Testis (tissue), 3 donors: ENCODE measurements around the gene ATG9A. TPM values are rescaled to one million over a fixed set of nuclear protein-coding genes. Genes with fewer than 3 reads are reported as not detected.

ENCODE experiments used
- DNase-seq: peaks from one replicate; pipeline ENCODE4 v3.0.0-alpha.2; 2019
- H3K27ac ChIP-seq, 2 donors: fragments of 200-600 bp; sonication (generic); one replicate each; pipeline ENCODE4 v1.5.1; 2019
- H3K27me3 ChIP-seq: fragments of 200-600 bp; sonication (generic); one replicate; pipeline ENCODE4 v1.5.1; 2019
- H3K36me3 ChIP-seq: fragments of 200-600 bp; sonication (generic); one replicate; pipeline ENCODE4 v1.5.1; 2017; ENCODE audit warnings: low read depth; ENCODE audit errors: missing control alignments
- H3K4me1 ChIP-seq: fragments of 200-600 bp; sonication (generic); one replicate; pipeline ENCODE4 v1.5.1; 2019
- H3K4me3 ChIP-seq, 2 donors: fragments of 200-600 bp; sonication (generic); one replicate each; pipeline ENCODE4 v1.5.1; 2017 to 2019
- H3K9me3 ChIP-seq: fragments of 200-600 bp; sonication (generic); one replicate; pipeline ENCODE4 v1.5.1; 2017
- POLR2A ChIP-seq: fragments of 450-650 bp; IDR thresholded peaks from one replicate; pipeline ENCODE4 v1.6.1; 2017; ENCODE audit warnings: antibody characterized with exemption, mild to moderate bottlenecking, moderate library complexity
- WGBS, 2 donors: methylation state at CpG; one replicate each; pipeline ENCODE4 v1.1.5; 2018; 5-methylcytosine and 5-hydroxymethylcytosine counted together
- intact Hi-C: fragments of 100-400 bp; cut with DNase I; formaldehyde crosslinking; loops from one replicate; pipeline ENCODE4 v1.15.1; 2023; ENCODE audit warnings: low total_unique reads
- polyA plus RNA-seq: library from polyadenylated mRNA; stranded (reverse); fragments of 350-450 nt; fragmentation: Illumina TruSeq; extraction: RNeasy Lipid Tissue Mini Kit (QIAGEN cat#74804); gene quantifications from one replicate; pipeline ENCODE4 v1.2.3, GENCODE V29; 2014; ENCODE audit warnings: low read depth, low replicate concordance; ENCODE audit not compliant: insufficient read depth
- total RNA-seq, 2 donors: library from RNA; depleted of rRNA; stranded (reverse); fragments of >200 nt; gene quantifications; one replicate each; pipeline ENCODE4 v1.2.3, GENCODE V29; 2016
- TF ChIP-seq, protein P1 (sequence below), 3 experiments: fragments of 450-650 bp in 2 of 3; fragments of 200-600 bp in 1 of 3; sonication (generic) in 1 of 3; IDR thresholded peaks; one replicate each; pipeline ENCODE4 v1.5.1; 2016 to 2019; ENCODE audit warnings: antibody characterized with exemption in 3 of 3, mild to moderate bottlenecking in 2 of 3, moderate library complexity in 1 of 3

Gene ATG9A
- total and polyA plus RNA-seq, 3 donors from 2014 or later, result 115 to 207 (median 125) TPM

DNA sequence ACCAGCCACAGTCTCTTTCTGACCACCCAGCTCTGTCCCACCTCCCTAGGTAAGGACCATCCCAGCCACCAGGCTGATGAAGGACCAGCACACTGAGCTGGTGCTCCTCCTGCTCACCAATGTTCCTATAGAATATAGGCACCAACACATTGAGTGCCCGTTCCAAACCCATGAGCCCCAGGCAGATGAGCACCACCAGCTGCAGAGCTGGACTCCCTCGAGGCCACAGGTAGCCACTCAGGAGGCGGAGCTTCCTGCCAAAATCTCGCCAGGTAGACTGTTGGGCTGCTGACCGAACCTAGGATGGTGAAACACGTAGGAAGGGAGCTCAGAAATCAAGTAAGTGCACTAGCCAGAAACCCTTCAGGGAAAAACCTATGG is 12.9 kb downstream of the ATG9A start:
- H3K36me3 ChIP-seq, result no peaks in the 10 kb centered on the region
- DNase-seq, result no peak
- WGBS, 2 donors, result 91 to 94% methylated on average over 6 of the region's 6 CpGs
- intact Hi-C loops, result no loop called here
- TF ChIP-seq, protein P1, sequence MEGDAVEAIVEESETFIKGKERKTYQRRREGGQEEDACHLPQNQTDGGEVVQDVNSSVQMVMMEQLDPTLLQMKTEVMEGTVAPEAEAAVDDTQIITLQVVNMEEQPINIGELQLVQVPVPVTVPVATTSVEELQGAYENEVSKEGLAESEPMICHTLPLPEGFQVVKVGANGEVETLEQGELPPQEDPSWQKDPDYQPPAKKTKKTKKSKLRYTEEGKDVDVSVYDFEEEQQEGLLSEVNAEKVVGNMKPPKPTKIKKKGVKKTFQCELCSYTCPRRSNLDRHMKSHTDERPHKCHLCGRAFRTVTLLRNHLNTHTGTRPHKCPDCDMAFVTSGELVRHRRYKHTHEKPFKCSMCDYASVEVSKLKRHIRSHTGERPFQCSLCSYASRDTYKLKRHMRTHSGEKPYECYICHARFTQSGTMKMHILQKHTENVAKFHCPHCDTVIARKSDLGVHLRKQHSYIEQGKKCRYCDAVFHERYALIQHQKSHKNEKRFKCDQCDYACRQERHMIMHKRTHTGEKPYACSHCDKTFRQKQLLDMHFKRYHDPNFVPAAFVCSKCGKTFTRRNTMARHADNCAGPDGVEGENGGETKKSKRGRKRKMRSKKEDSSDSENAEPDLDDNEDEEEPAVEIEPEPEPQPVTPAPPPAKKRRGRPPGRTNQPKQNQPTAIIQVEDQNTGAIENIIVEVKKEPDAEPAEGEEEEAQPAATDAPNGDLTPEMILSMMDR (IDR thresholded peaks at IDR 0.05), result no peak
- peak overlapping the region in 1 of 2 donors; percentile 93 for H3K27ac ChIP-seq
- H3K4me3 ChIP-seq, result no peak overlapping the region
- no peaks in the 10 kb centered on the region for H3K9me3 ChIP-seq
- H3K27me3 ChIP-seq, result no peaks in the 10 kb centered on the region
- H3K4me1 ChIP-seq, result peaks cover 27% of the 10 kb centered on the region

DNA sequence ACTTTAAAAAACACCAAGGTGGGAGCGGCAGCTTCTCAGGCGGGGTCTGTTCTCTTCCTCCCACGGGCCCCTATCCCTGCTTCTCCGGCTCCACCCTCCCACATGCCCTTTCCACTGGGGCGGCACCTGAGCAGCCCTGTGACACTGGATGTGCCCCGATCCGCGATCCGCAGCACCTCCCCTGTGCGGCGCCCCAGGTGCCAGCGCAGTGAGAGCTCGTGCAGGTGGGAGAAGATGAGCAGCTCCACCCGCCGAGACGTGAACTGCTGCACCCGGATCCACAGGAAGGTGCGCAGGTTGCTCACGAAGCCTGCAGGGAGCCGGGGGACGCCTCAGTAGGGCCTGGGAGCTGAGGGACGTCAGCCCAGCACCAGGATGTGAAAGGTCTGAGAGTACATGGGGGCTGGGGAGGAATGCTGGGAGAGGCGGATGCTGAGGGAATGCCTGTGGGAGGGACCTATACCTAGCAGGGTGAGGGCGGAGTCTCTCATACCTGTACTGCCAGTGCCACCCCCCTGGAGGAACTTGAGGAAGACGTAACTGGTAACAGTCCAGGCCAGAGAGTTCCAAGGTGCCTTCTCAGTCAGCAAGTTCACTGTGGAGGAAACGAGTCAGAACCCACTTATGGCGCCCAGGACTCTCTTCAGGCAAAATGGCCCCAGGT is 13.4 kb downstream of the ATG9A start:
- H3K27ac ChIP-seq, result no peak overlapping the region
- H3K27me3 ChIP-seq, result no peaks in the 10 kb centered on the region
- WGBS, 2 donors, result 91 to 93% methylated on average over 23 to 27 of the region's 27 CpGs
- H3K9me3 ChIP-seq, result no peaks in the 10 kb centered on the region
- no peak for TF ChIP-seq POLR2A
- TF ChIP-seq, protein P1 (IDR thresholded peaks at IDR 0.05), result no peak
- no peak for DNase-seq
- H3K4me3 ChIP-seq, result no peak overlapping the region
- H3K4me1 ChIP-seq, result peaks cover 27% of the 10 kb centered on the region
- no peaks in the 10 kb centered on the region for H3K36me3 ChIP-seq
- intact Hi-C loops, result no loop called here

DNA sequence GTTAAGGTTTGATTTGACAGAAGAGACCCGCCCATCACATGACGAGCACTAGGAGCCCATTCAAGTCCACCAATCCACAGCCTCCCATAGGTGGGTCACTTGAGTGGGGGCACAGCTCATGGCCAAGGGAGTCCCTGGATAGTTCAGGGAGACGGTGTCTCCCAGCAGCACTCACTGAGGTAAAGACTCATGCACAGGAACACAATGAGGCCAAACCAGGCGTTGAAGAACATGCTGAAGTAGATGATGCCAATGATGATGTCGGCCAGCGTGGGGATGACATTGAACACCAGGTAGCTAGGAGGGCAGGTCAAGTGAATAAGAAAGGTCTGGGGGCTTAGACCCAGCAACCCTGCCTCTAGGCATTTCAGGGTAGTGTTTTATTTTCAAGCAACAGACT is 14.7 kb downstream of the ATG9A start:
- H3K9me3 ChIP-seq, result no peaks in the 10 kb centered on the region
- H3K4me1 ChIP-seq, result peaks cover 25% of the 10 kb centered on the region
- H3K27ac ChIP-seq, result no peak overlapping the region
- H3K36me3 ChIP-seq, result no peaks in the 10 kb centered on the region
- no peak for DNase-seq
- 92 to 95% methylated on average over 6 of the region's 6 CpGs for WGBS, 2 donors
- H3K27me3 ChIP-seq, result no peaks in the 10 kb centered on the region
- TF ChIP-seq POLR2A, result no peak
- TF ChIP-seq, protein P1 (IDR thresholded peaks at IDR 0.05), result no peak
- no peak overlapping the region for H3K4me3 ChIP-seq
- intact Hi-C loops, result no loop called here

DNA sequence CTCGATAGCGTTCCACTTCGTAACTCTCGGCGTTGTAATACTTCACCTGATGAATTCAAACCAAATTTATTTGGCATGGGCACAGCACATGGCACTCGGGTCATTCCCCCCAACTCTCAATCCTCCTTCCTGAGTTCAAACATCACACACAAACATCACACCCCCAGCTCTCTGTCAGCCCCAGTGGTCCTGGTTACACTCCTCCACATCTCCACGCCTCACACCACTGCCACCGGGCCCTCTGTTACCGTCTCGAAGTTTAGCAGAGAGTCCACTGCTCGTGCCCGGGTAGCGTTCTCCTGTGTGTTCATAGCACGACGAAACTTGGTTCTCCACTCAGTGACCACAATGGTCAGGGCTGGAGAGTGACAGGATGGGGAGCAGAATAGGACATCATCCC is 15.3 kb downstream of the ATG9A start:
- intact Hi-C loops, result no loop called here

More for the DNA sequence above, 15.3 kb downstream of the ATG9A start:
- Histone ChIP-seq H3K4me1 (peaks cover 20% of the 10 kb centered on the region), H3K27ac (no peak overlapping the region), H3K36me3 (no peaks in the 10 kb centered on the region), H3K4me3 (no peak overlapping the region), H3K27me3 (no peaks in the 10 kb centered on the region), H3K9me3 (no peaks in the 10 kb centered on the region)
- DNase-seq, result no peak
- TF ChIP-seq POLR2A, result no peak
- TF ChIP-seq, protein P1 (IDR thresholded peaks at IDR 0.05), result no peak
- WGBS, 2 donors, result 94% methylated on average over 14 to 15 of the region's 15 CpGs
